Measurements from ENCODE around the gene ATP2C1.

The ATP2C1 gene

GRCh38 chr3:130907500-130907899 is 13.6 kb downstream of the ATP2C1 start:
- TF ChIP-seq CTCF (IDR thresholded peaks at IDR 0.05), result no peak

- TF ChIP-seq CTCF (IDR thresholded peaks at IDR 0.05), result no peak
Observed at GRCh38 chr3:130907966-130908365, 14.1 kb downstream of the ATP2C1 start.

GRCh38 chr3:130915567-130916292 is 21.8 kb downstream of the ATP2C1 start:
- TF ChIP-seq CTCF (IDR thresholded peaks at IDR 0.05), result no peak

GRCh38 chr3:130916507-130917167 is 22.8 kb downstream of the ATP2C1 start:
- no peak for TF ChIP-seq CTCF (IDR thresholded peaks at IDR 0.05)

GRCh38 chr3:130918328-130918727 is 24.4 kb downstream of the ATP2C1 start:
- no peak for TF ChIP-seq CTCF (IDR thresholded peaks at IDR 0.05)

GRCh38 chr3:130925628-130926027 is 31.7 kb downstream of the ATP2C1 start:
- TF ChIP-seq CTCF (IDR thresholded peaks at IDR 0.05), result no peak

GRCh38 chr3:130926504-130926903 is 32.6 kb downstream of the ATP2C1 start:
- no peak for TF ChIP-seq CTCF (IDR thresholded peaks at IDR 0.05)

All from LNCAP (cell line).